Activated CD8-positive, alpha-beta memory T cell treated with anti-CD3 and anti-CD28 coated beads, Interleukin-2, amount 50 U/mL, for 4 hours (primary cell): ENCODE results near the gene TMEM88.

Experiments
- DNase-seq: peaks from one replicate; pipeline ENCODE4 v3.0.0-alpha.2; 2020

The TMEM88 gene

DNA sequence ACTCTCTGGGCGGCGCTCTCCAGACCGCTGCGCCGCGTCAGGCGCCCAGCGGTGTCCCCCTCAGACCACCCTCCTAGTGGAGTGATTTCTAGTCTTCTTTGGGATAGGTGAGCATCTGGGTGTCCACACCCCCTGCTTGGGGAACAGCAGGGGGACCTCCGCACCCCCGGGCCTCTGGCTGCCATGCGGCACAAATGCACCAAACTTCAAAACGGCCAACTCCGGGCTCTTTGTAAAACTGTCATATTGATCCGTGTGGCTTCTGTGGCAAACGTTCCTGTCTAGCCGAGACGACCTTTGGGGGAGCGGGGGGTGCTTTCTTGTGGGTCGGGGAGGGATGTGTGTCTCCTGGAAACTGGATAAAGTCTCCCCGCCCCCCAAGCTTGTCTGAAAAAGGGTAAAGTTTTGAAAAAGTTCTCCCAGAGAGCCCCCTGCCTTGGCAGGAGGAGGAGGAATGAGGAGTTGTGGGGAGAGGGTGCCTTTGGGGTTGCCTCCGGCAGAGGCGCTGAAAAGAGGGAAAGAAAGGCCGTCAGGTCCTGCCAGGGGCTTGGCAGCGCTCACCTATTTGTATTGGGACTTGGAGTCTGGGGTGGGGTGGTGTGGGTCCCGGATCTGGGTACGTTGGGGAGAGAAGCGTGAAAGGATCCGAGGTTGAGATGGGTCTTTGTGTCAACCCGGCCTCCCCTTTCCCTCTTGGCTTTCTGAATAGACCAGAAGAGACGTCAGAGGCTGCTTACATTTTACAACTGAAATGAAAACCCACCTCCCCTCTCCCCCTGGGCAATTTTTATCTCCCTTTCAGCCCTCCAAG lies 31.6 kb downstream of the TMEM88 start:
- DNase-seq, result peak; percentile 72

DNA sequence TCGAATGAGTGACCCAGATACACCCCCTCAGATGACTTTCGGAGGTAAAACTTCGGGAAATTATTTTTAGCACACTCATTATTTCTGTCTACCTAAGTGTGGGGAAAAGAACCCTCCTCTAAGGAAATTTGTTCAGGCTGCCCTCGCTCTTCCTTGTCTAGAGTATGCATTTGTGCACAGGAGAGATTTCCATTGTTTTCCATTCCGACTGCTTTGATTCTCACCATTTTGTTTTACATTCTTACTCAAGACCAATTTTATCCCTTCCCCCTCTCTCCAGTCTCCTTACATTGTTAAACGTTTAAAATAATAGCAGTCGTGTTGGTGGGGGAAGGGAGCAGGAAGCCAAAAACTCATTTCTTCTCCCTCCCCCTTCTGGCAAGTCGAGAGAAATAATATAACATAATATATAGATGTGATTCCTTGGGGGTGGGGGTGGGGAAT lies 32.2 kb downstream of the TMEM88 start:
- DNase-seq, result no peak

DNA sequence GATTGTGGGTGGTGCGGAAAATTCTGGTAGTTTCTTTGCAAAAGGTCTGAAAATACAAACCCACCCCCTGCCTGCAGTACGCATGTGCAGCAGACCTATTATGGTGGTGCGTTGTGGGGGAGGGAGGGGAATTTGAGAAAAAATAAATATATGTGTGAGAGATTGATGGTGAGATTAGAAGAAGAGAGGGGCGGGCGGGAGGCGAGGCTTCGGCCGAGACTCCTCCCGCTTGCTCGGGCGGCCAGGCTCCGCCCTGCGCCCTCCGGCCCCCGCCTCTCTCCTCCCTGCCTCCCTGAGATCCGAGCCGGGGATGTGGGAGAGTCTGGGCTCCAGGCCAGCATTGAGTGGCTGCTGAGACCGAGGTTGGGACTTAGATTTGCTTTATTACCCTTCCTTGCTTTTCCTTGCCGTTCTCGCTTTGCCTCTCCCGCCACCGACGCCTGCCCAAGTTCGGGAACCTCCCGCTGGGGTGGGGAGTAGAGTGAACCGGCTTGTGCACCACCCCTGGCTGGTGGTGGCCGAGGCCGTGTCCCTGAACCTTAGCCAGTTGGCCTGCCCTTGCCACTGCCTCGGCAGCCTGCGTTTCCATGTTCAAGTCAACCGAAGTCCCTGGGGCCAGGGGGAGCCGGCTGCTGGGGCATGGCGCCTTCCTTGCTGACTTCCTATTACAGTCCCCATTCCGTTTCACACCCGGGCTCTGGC lies 32.8 kb downstream of the TMEM88 start:
- peak; percentile 84 for DNase-seq

DNA sequence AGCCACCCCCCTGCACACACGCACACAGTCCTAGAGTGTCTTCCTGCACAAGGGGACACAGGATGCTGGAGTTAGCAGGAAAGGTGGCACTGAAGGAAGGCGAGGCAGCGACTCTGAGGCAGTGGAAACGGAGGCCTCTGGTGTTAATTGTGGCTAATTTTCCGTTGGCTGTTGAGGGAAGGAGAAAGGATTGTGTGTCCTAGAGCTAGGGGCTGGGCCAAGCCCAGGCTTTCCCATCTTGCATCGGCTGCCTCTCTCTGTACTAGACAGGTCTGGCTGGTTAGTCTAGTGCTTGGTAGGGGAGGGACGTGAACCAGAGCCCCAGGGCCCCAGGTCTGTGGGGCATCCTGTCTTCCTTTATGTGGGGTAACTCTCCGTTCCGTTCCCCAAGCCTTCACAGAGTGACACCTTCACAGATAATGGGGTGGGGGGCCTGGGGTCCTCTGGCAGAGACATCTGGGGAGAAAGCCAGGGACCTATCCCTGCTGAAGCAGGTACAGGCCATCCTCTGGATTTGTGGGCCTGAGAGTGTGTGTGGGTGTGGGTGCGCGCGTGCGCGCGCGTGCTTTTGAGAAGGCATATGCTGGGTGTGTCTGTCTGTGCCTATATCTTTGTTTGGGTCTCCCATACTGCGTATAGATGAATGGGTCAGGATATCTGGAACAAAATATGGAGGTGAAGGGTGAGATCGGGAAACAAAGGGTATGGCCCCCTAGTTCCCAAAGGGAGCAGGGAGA lies 33.5 kb downstream of the TMEM88 start, which contains the start of gene CHD3:
Gene CHD3, plus strand, starts transcription at position 606 of the 737 bp plus-strand sequence. CDS start 212 bp downstream, outside the sequence.
- DNase-seq, result peak; percentile 48

DNA sequence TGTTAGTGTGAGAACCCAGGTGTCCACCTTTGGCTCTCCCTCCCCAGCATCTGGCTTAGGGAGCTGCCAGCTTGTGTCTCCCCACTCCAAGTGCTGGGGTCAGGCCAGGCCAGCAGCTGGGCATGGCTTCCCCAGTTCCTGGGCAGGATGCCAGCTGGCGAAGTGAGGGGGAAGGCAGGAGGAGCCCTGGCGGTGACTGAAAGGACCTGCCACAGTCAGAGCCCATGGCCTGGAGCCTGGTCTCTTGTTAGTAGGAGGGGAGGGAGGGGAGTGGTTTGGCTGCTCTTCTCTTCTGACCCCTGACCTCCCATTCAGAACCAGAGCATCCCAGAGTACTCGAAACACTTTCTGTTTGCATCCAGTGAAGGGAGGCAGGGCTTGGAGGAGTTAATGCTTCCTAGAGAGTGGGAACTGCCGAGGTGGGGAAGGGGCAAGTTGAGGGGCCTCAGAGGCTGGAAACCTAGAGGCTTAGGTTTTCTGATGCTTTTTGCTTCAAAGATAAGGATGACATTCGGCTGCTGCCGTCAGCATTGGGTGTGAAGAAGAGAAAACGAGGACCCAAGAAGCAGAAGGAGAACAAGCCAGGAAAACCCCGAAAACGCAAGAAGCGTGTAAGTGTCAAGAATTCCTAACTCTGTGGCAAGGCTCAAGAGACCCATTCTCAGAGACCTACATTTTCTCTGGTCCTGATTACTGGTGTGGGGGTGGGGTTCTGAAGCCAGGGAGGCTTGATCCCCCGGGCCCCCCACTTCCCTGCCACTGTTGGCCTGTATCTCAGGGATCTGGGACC lies 34.5 kb downstream of the TMEM88 start:
- peak; percentile 29 for DNase-seq

GRCh38 chr17:7893187-7893880 lies 38.5 kb downstream of the TMEM88 start:
- DNase-seq, result no peak

DNA sequence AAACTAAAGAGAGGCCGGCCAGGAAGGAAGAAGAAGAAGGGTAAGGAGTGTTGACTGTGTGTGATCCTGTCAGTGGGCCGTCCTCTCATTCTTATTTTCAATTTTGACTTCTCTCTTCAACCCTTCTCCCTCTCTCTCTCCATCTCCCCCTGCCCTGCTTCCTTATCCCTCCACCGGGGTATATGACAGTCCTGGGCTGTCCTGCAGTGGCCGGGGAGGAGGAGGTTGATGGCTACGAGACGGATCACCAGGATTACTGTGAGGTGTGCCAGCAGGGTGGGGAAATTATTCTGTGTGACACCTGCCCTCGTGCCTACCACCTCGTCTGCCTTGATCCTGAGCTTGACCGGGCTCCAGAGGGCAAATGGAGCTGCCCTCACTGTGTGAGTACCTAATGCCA lies 39.4 kb downstream of the TMEM88 start:
- no peak for DNase-seq

DNA sequence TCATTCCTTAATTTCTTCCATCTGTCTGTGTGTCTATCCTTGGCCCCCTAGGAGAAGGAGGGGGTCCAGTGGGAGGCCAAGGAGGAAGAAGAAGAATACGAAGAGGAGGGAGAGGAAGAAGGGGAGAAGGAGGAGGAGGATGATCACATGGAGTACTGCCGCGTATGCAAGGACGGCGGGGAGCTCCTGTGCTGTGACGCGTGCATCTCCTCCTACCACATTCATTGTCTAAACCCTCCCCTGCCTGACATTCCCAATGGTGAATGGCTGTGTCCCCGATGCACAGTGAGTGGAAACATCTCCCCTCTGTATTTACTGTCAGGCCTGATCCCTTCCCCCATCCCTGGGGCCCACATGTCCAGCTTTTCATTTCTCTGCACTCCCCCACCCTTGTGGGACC lies 40.0 kb downstream of the TMEM88 start:
- DNase-seq, result no peak

GRCh38 chr17:7897090-7897489 lies 42.2 kb downstream of the TMEM88 start:
- DNase-seq, result no peak

- no peak for DNase-seq
These were observed 42.9 kb downstream of the TMEM88 start for GRCh38 chr17:7897773-7898172.

DNA sequence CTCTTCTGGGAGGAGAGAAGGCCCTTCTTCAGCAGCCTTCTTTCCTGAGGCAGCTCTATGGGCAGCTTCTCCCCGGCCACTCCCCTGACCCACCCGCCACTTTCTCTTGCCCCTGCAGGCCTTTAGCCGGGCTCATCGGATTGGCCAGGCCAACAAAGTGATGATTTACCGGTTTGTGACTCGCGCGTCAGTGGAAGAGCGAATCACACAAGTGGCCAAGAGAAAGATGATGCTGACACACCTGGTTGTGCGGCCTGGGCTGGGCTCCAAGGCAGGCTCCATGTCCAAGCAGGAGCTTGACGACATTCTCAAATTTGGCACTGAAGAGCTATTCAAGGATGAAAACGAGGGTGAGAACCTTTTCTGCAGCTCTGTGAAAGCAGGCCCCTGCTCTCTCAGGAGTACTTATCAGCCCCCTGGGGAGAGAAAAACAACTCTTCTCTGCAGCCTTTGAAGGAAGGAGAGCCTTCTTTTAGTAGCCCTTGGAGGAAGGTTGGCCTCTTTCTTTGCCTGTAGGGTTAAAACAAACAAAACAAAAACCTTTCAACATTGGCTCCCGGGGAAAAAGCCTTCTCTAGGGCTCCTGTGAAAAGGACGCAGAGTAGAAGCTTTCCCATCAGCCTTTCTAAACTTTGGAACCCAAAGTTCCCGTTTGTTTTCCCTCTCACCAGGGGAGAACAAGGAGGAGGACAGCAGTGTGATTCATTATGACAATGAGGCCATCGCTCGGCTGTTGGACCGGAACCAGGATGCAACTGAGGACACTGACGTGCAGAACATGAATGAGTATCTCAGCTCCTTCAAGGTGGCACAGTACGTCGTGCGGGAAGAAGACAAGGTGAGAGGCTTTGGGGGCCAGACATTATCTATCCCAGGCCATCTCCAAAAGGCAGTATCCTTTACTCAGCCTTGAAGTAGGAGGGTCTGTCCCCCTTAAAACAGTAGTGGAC lies 48.6 kb downstream of the TMEM88 start:
- no peak for DNase-seq
